ENCODE results near the gene LRRC74A. TPM values are rescaled to one million over a fixed set of nuclear protein-coding genes. Genes with fewer than 3 reads are reported as not detected.

The LRRC74A gene
- total and polyA plus RNA-seq, 4 experiments from 2014 or later = not detected

GRCh38 chr14:76844223-76844622 is 18.0 kb downstream of the LRRC74A start:
- intact Hi-C loops (cut with micrococcal nuclease) = loop anchor here (1.0 kb wide), 1 partner anchor 134 kb away; no protein-coding TSS in a partner anchor
- peaks cover 6 to 9% (median 8%) of the 10 kb centered on the region in 4 donors for H3K4me1 Mint-ChIP-seq
- Histone ChIP-seq H3K27me3 (ENCODE audit: insufficient read depth, low read length) (no peaks in the 10 kb centered on the region), H3K4me1 (ENCODE audit: insufficient read depth, low read length) (peaks cover 12% of the 10 kb centered on the region), H3K4me3 (ENCODE audit: low read length in 2 of 2) (peak overlapping the region in 1 of 2 donors; percentile 5), H3K36me3 (ENCODE audit: insufficient read depth, low read length) (no peaks in the 10 kb centered on the region), H3K9me3 (ENCODE audit: control insufficient read depth in 1 of 2, low read length in 2 of 2) (no peaks in the 10 kb centered on the region), H3K27ac (ENCODE audit: low read depth, low read length) (no peak overlapping the region)
- DNase-seq = peak; percentile 54 to 75 (median 69)
- H3K27me3 Mint-ChIP-seq = peaks cover 7 to 13% of the 10 kb centered on the region in 2 donors
- peak overlapping the region in 7 of 8 donors; percentile 6 to 78 (median 61) for H3K4me3 Mint-ChIP-seq
- H3K36me3 Mint-ChIP-seq = no peaks in the 10 kb centered on the region
- peak overlapping the region in 6 of 7 donors; percentile 25 to 84 (median 72) for H3K27ac Mint-ChIP-seq
- H3K9me3 Mint-ChIP-seq = no peaks in the 10 kb centered on the region
- ChIA-PET CTCF (ENCODE audit: partially characterized antibody) (interaction anchor here (0.6 to 1.7 kb wide), 2 partner anchors 11 to 226 kb away, joined by 3 to 5 read pairs; no protein-coding TSS in a partner anchor), POLR2A (ENCODE audit: partially characterized antibody) (no interaction called here)

GRCh38 chr14:76846331-76847047 is 20.3 kb downstream of the LRRC74A start:
- intact Hi-C loops (cut with micrococcal nuclease) = no loop called here
- Mint-ChIP-seq H3K27me3 (peaks cover 7 to 12% of the 10 kb centered on the region in 2 donors), H3K27ac (peak overlapping the region in 1 of 7 donors; percentile 1), H3K9me3 (no peaks in the 10 kb centered on the region), H3K4me1 (peaks cover 6 to 9% (median 8%) of the 10 kb centered on the region in 4 donors), H3K4me3 (no peak overlapping the region), H3K36me3 (no peaks in the 10 kb centered on the region)
- ChIA-PET CTCF (ENCODE audit: partially characterized antibody) (interaction anchor here (0.9 to 1.2 kb wide), 2 partner anchors 9 to 61 kb away, joined by 3 read pairs; no protein-coding TSS in a partner anchor), POLR2A (ENCODE audit: partially characterized antibody) (no interaction called here)
- Histone ChIP-seq H3K27me3 (ENCODE audit: insufficient read depth, low read length) (no peaks in the 10 kb centered on the region), H3K36me3 (ENCODE audit: insufficient read depth, low read length) (no peaks in the 10 kb centered on the region), H3K27ac (ENCODE audit: low read depth, low read length) (no peak overlapping the region), H3K9me3 (ENCODE audit: control insufficient read depth in 1 of 2, low read length in 2 of 2) (no peaks in the 10 kb centered on the region), H3K4me3 (ENCODE audit: low read length in 2 of 2) (no peak overlapping the region), H3K4me1 (ENCODE audit: insufficient read depth, low read length) (peaks cover 12% of the 10 kb centered on the region)
- DNase-seq = no peak

GRCh38 chr14:76848879-76849278 is 22.7 kb downstream of the LRRC74A start:
- Mint-ChIP-seq H3K36me3 (no peaks in the 10 kb centered on the region), H3K27ac (no peak overlapping the region), H3K27me3 (peaks cover 7 to 9% of the 10 kb centered on the region in 2 donors), H3K4me3 (no peak overlapping the region), H3K9me3 (no peaks in the 10 kb centered on the region), H3K4me1 (peaks cover 6 to 9% (median 7%) of the 10 kb centered on the region in 4 donors)
- no peak for DNase-seq
- Histone ChIP-seq H3K36me3 (ENCODE audit: insufficient read depth, low read length) (no peaks in the 10 kb centered on the region), H3K4me1 (ENCODE audit: insufficient read depth, low read length) (peaks cover 10% of the 10 kb centered on the region), H3K4me3 (ENCODE audit: low read length in 2 of 2) (no peak overlapping the region), H3K9me3 (ENCODE audit: control insufficient read depth in 1 of 2, low read length in 2 of 2) (no peaks in the 10 kb centered on the region), H3K27me3 (ENCODE audit: insufficient read depth, low read length) (no peaks in the 10 kb centered on the region), H3K27ac (ENCODE audit: low read depth, low read length) (no peak overlapping the region)
- POLR2A ChIA-PET (ENCODE audit: partially characterized antibody) = no interaction called here
- intact Hi-C loops (cut with micrococcal nuclease) = no loop called here
- CTCF ChIA-PET (ENCODE audit: partially characterized antibody) = interaction anchor here (1.2 kb wide), 1 partner anchor 26 kb away, joined by 3 read pairs; no protein-coding TSS in a partner anchor

- Histone ChIP-seq H3K27me3 (ENCODE audit: insufficient read depth, low read length) (no peaks in the 10 kb centered on the region), H3K27ac (ENCODE audit: low read depth, low read length) (no peak overlapping the region), H3K9me3 (ENCODE audit: control insufficient read depth in 1 of 2, low read length in 2 of 2) (no peaks in the 10 kb centered on the region), H3K36me3 (ENCODE audit: insufficient read depth, low read length) (no peaks in the 10 kb centered on the region), H3K4me3 (ENCODE audit: low read length in 2 of 2) (no peak overlapping the region), H3K4me1 (ENCODE audit: insufficient read depth, low read length) (no peaks in the 10 kb centered on the region)
- intact Hi-C loops (cut with micrococcal nuclease) = no loop called here
- ChIA-PET POLR2A (ENCODE audit: partially characterized antibody) (no interaction called here), CTCF (ENCODE audit: partially characterized antibody) (interaction anchor here (1.2 to 1.6 kb wide), 2 partner anchors 145 to 216 kb away, joined by 3 to 4 read pairs; no protein-coding TSS in a partner anchor)
- DNase-seq = no peak
- Mint-ChIP-seq H3K36me3 (no peaks in the 10 kb centered on the region), H3K27me3 (peaks cover 14 to 15% of the 10 kb centered on the region in 2 donors), H3K4me1 (no peaks in the 10 kb centered on the region), H3K4me3 (no peak overlapping the region), H3K27ac (no peak overlapping the region), H3K9me3 (no peaks in the 10 kb centered on the region)
These were observed 28.9 kb downstream of the LRRC74A start for GRCh38 chr14:76855066-76855465.

- Mint-ChIP-seq H3K36me3 (no peaks in the 10 kb centered on the region), H3K27ac (no peak overlapping the region), H3K4me3 (no peak overlapping the region), H3K4me1 (no peaks in the 10 kb centered on the region), H3K9me3 (no peaks in the 10 kb centered on the region), H3K27me3 (peaks cover 14 to 21% of the 10 kb centered on the region in 2 donors)
- POLR2A ChIA-PET (ENCODE audit: partially characterized antibody) = no interaction called here
- no peaks in the 10 kb centered on the region for H3K4me1 ChIP-seq (ENCODE audit: insufficient read depth, low read length)
- H3K9me3 ChIP-seq (ENCODE audit: control insufficient read depth in 1 of 2, low read length in 2 of 2) = no peaks in the 10 kb centered on the region
- no peaks in the 10 kb centered on the region for H3K36me3 ChIP-seq (ENCODE audit: insufficient read depth, low read length)
- CTCF ChIA-PET (ENCODE audit: partially characterized antibody) = interaction anchor here (1.2 kb wide), 1 partner anchor 238 kb away, joined by 3 read pairs; no protein-coding TSS in a partner anchor
- intact Hi-C loops (cut with micrococcal nuclease) = no loop called here
- no peaks in the 10 kb centered on the region for H3K27me3 ChIP-seq (ENCODE audit: insufficient read depth, low read length)
- no peak overlapping the region for H3K4me3 ChIP-seq (ENCODE audit: low read length in 2 of 2)
- no peak overlapping the region for H3K27ac ChIP-seq (ENCODE audit: low read depth, low read length)
- DNase-seq = no peak
These were observed 30.6 kb downstream of the LRRC74A start for GRCh38 chr14:76856769-76857168.

GRCh38 chr14:76861574-76862255 is 35.5 kb downstream of the LRRC74A start:
- Histone ChIP-seq H3K9me3 (ENCODE audit: control insufficient read depth in 1 of 2, low read length in 2 of 2) (no peaks in the 10 kb centered on the region), H3K27me3 (ENCODE audit: insufficient read depth, low read length) (no peaks in the 10 kb centered on the region), H3K4me3 (ENCODE audit: low read length in 2 of 2) (no peak overlapping the region), H3K4me1 (ENCODE audit: insufficient read depth, low read length) (no peaks in the 10 kb centered on the region), H3K27ac (ENCODE audit: low read depth, low read length) (no peak overlapping the region), H3K36me3 (ENCODE audit: insufficient read depth, low read length) (no peaks in the 10 kb centered on the region)
- Mint-ChIP-seq H3K4me3 (no peak overlapping the region), H3K36me3 (no peaks in the 10 kb centered on the region), H3K27me3 (peaks cover 3 to 12% of the 10 kb centered on the region in 2 donors), H3K4me1 (peaks cover 11 to 20% (median 15%) of the 10 kb centered on the region in 4 donors), H3K9me3 (no peaks in the 10 kb centered on the region), H3K27ac (no peak overlapping the region)
- intact Hi-C loops (cut with micrococcal nuclease) = no loop called here
- POLR2A ChIA-PET (ENCODE audit: partially characterized antibody) = interaction anchor here (0.7 kb wide), 1 partner anchor 47 kb away, joined by 4 read pairs; no protein-coding TSS in a partner anchor
- CTCF ChIA-PET (ENCODE audit: partially characterized antibody) = interaction anchor here (1.4 to 2.6 kb wide), 3 partner anchors 12 to 262 kb away, joined by 5 to 9 read pairs (median 5); no protein-coding TSS in a partner anchor
- DNase-seq = no peak
